Lung (tissue), 12 donors: ENCODE data around the gene NXT1. TPM values are rescaled to one million over a fixed set of nuclear protein-coding genes. Genes with fewer than 3 reads are reported as not detected.
A peak's percentile ranks its signal among the peaks of the same experiment; 100 is the strongest.

Source experiments
- ATAC-seq: fragments of 200-7000 bp; cut with Tn5 transposase; one replicate; pipeline ENCODE4 v1.9.1; 2020; ENCODE audit warnings: moderate number of reproducible peaks; ENCODE audit not compliant: insufficient read depth, low FRiP score
- DNase-seq, 3 donors: peaks; one replicate each; pipeline ENCODE4 v3.0.0-alpha.2; 2013 to 2017
- H3K27ac ChIP-seq, 2 donors: one replicate each; pipeline ENCODE4 v1.5.1; 2013; ENCODE audit warnings: mild to moderate bottlenecking in 2 of 2, moderate library complexity in 2 of 2, control low read depth in 1 of 2, inconsistent platforms in 1 of 2, low read depth in 1 of 2, low read length in 1 of 2
- H3K27me3 ChIP-seq, 3 donors: one replicate each; pipeline ENCODE4 v1.5.1; 2013; ENCODE audit warnings: low read length in 2 of 3; ENCODE audit not compliant: control insufficient read depth in 3 of 3, insufficient read depth in 3 of 3
- H3K36me3 ChIP-seq, 4 donors: one replicate each; pipeline ENCODE4 v1.5.1; 2013; ENCODE audit warnings: low read length in 4 of 4, mild to moderate bottlenecking in 1 of 4, moderate library complexity in 1 of 4; ENCODE audit not compliant: control insufficient read depth in 4 of 4, insufficient read depth in 4 of 4
- H3K4me1 ChIP-seq, 5 donors: one replicate each; pipeline ENCODE4 v1.5.1; 2013; ENCODE audit warnings: low read length in 5 of 5, mild to moderate bottlenecking in 2 of 5, moderate library complexity in 1 of 5; ENCODE audit not compliant: control insufficient read depth in 5 of 5, insufficient read depth in 5 of 5
- H3K4me3 ChIP-seq: one replicate; pipeline ENCODE4 v1.5.1; 2013; ENCODE audit warnings: mild to moderate bottlenecking, control low read depth, moderate library complexity
- H3K9ac ChIP-seq, 2 donors: one replicate each; pipeline ENCODE4 v1.5.1; 2013; ENCODE audit warnings: low read length in 2 of 2, control low read depth in 1 of 2; ENCODE audit not compliant: insufficient read depth in 1 of 2
- H3K9me3 ChIP-seq, 4 donors: one replicate each; pipeline ENCODE4 v1.5.1; 2013; ENCODE audit warnings: low read length in 3 of 4, mild to moderate bottlenecking in 1 of 4, moderate library complexity in 1 of 4; ENCODE audit not compliant: control insufficient read depth in 4 of 4, insufficient read depth in 3 of 4
- WGBS, 2 donors: extraction: QIAGEN DNeasy Blood & Tissue Kit; methylation state at CpG; one replicate each; pipeline ENCODE4 v1.1.7; 2013; 5-methylcytosine and 5-hydroxymethylcytosine counted together
- polyA plus RNA-seq, 2 donors: library from polyadenylated mRNA; stranded (reverse); fragments of 200-250 nt; gene quantifications; one replicate each; pipeline ENCODE4 v1.2.1, GENCODE V29; 2013
- total RNA-seq, 2 donors: library from RNA; depleted of rRNA in 1 of 2; stranded (reverse); fragments of >200 nt in 1 of 2; gene quantifications; one replicate each; pipeline ENCODE4 v1.2.1, GENCODE V29; 2014 to 2021
- TF ChIP-seq, protein P1 (sequence below): IDR thresholded peaks from 2 replicates; pipeline ENCODE4 v1.5.1; 2012; ENCODE audit warnings: mild to moderate bottlenecking; ENCODE audit errors: control extremely low read depth, extremely low read depth
- donor health status: control.
- donor health status: control.
- donor health status: Bipolar disorder and iron deficiency.
- donor health status: healthy.
- donor health status: DM: yes; HTN: yes; CAD: no.

The NXT1 gene
- total and polyA plus RNA-seq, 4 donors: 19.1 to 35.9 (median 20.9) TPM

DNA sequence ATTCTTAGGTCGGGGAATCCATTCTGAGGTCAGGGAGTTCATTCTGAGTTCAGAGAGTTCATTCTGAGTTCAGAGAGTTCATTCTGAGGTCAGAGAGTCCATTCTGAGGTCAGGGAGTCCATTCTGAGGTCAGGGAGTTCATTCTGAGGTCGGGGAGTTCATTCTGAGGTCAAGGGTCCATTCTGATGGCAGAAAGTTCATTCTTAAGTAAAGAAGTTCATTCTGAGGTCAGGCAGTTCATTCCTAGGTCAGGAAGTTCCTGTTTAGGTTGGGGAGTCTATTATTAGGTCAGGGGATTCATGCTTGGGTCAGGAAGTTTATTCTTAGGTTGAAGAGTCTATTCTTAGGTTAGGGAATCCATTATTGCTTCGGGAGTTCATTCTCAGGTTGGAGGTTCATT is 16.5 kb upstream of the NXT1 start:
- no peak overlapping the region for H3K9ac ChIP-seq
- TF ChIP-seq, protein P1, sequence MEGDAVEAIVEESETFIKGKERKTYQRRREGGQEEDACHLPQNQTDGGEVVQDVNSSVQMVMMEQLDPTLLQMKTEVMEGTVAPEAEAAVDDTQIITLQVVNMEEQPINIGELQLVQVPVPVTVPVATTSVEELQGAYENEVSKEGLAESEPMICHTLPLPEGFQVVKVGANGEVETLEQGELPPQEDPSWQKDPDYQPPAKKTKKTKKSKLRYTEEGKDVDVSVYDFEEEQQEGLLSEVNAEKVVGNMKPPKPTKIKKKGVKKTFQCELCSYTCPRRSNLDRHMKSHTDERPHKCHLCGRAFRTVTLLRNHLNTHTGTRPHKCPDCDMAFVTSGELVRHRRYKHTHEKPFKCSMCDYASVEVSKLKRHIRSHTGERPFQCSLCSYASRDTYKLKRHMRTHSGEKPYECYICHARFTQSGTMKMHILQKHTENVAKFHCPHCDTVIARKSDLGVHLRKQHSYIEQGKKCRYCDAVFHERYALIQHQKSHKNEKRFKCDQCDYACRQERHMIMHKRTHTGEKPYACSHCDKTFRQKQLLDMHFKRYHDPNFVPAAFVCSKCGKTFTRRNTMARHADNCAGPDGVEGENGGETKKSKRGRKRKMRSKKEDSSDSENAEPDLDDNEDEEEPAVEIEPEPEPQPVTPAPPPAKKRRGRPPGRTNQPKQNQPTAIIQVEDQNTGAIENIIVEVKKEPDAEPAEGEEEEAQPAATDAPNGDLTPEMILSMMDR: no peak
- peaks cover 0 to 7% (median 0%) of the 10 kb centered on the region in 5 donors for H3K4me1 ChIP-seq
- H3K27me3 ChIP-seq: no peaks in the 10 kb centered on the region
- peak in 1 of 3 donors; percentile 9 for DNase-seq
- WGBS, 2 donors: 50 to 56% methylated on average over 3 of the region's 3 CpGs
- peaks cover 0 to 4% (median 0%) of the 10 kb centered on the region in 4 donors for H3K9me3 ChIP-seq
- ATAC-seq: no peak
- no peaks in the 10 kb centered on the region for H3K36me3 ChIP-seq
- H3K4me3 ChIP-seq: no peak overlapping the region
- H3K27ac ChIP-seq: no peak overlapping the region

DNA sequence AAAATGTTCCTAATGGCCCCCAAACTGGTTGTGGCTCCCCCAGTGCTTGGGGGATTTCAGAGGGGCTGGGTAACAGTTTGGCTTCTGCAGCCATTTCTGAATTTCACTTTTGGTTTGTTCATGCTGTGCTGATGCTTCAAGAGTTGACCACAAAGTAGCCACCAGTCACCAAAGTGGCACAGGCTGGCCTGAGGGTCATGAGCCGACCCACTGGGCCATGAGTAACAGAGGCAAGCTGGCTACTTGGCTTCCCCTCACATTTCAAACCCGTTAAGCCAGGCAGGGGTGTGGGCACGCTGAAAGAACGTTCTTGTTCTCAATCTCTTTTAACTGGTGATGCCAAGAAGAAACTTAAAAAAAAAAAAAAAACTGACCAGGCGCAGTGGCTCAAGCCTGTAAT is 15.1 kb upstream of the NXT1 start:
- DNase-seq: no peak

DNA sequence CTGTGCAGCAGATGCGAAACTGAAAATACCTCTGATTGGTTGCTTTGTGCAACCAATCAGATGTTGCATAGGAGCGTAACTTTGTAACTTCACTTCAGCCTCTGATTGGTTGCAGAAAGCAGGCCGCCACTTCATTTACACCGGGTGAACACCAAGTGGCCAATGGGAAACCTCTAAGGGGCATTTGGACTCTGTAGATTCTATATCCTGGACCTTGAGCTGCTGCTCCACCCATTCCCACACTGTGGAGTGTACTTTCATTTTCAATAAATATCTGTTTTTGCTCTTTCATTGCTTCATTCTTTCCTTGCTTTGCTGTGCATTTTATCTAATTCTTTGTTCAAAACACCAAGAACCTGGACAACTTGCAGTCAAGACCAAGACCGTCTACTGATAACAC is 14.1 kb upstream of the NXT1 start:
- ATAC-seq (no peak), DNase-seq (no peak)
- Histone ChIP-seq H3K9ac (no peak overlapping the region), H3K4me1 (peaks cover 0 to 7% (median 0%) of the 10 kb centered on the region in 5 donors), H3K4me3 (no peak overlapping the region), H3K27ac (no peak overlapping the region), H3K27me3 (no peaks in the 10 kb centered on the region), H3K36me3 (no peaks in the 10 kb centered on the region), H3K9me3 (no peaks in the 10 kb centered on the region)
- 92 to 93% methylated on average over 5 of the region's 5 CpGs for WGBS, 2 donors
- TF ChIP-seq, protein P1: no peak

More for the DNA sequence above, 15.1 kb upstream of the NXT1 start:
- H3K27me3 ChIP-seq: no peaks in the 10 kb centered on the region
- TF ChIP-seq, protein P1: no peak
- no peaks in the 10 kb centered on the region for H3K36me3 ChIP-seq
- no peak overlapping the region for H3K9ac ChIP-seq
- H3K9me3 ChIP-seq: no peaks in the 10 kb centered on the region
- no peak overlapping the region for H3K4me3 ChIP-seq
- no peak for ATAC-seq
- no peak overlapping the region for H3K27ac ChIP-seq
- H3K4me1 ChIP-seq: peaks cover 0 to 7% (median 0%) of the 10 kb centered on the region in 5 donors
- 96 to 97% methylated on average over 5 of the region's 5 CpGs for WGBS, 2 donors

DNA sequence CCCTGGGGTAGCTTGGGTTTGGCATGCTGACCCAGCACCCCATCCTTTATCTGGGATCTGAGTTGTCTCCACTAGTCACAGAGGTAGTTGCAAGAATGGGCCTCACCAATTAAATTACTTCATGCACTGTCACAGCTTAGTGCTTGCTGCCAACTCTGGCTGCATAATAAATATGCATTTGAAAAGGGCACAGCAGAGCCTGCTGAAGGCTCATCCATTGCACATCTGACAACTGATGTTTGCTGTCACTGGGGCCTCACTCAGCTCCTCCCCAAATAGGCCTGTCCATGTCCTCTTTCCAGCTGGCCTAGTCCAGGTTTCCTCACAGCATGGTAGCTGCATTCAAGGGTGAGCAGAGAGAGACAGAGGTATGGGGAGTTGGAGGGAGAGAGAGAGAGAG is 13.3 kb upstream of the NXT1 start:
- TF ChIP-seq, protein P1: no peak
- Histone ChIP-seq H3K9ac (no peak overlapping the region), H3K4me1 (peaks cover 0 to 7% (median 0%) of the 10 kb centered on the region in 5 donors), H3K36me3 (no peaks in the 10 kb centered on the region), H3K9me3 (no peaks in the 10 kb centered on the region), H3K27me3 (no peaks in the 10 kb centered on the region), H3K4me3 (no peak overlapping the region), H3K27ac (no peak overlapping the region)
- ATAC-seq: no peak
- DNase-seq: no peak
